COR-L47 (cell line): ENCODE measurements around the gene CARD9.
"Not testable (repeated sequence)": the region's sequence is repeated elsewhere in the genome, so short reads cannot be mapped to it uniquely, and the experiment has no call there.

Experiments used
- DNase-seq: peaks from one replicate; lab custom pipeline; 2025; lab: John Stamatoyannopoulos, UW

The CARD9 gene

DNA sequence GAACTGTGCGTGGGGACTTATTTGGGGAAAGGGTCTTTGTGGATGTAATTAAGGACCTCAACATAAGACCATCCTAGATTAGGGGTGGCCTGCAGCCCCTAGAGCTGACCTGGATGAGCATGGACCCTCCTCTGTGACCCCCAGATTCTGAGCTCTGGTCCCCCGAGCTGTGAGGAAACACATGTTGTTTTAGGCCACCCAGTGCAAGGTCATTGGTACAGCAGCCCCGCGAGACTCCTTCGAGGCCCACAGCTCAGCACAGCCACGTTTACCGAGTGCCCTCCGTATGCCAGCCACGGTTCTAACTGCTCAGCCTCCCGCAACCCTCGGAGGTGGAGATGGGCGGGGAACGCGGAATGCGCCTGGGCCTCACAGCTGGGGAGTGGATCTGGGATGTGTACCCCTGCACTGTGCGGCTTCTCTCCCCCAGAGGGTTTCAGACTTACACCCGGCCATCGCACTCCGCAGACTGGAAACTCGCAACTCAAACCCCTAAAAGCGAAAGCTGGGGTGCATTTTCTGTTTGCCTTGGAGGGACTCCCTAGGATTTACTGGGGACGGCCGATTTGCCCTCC lies 50.6 kb downstream of the CARD9 start:
- DNase-seq, result no peak

DNA sequence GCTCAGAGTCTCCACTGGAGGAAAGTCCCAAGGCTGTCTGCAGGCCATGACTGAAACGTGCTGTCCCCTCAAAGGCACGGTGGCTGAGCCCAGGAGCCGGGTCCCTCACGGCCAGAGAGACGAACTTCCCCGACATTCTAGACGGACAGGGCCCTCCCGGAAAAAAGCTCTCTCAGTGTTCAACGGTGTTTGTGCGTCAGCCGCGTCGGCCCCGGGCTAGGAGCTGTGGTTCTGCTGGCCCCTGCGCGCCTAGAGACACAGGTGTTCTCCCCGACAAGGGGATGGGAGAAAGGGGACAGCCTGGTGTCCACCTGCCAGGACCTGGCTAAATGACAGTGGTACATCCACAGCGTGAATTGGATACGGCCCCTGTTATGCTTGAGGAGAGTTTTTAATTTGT lies 51.9 kb downstream of the CARD9 start:
- no peak for DNase-seq

DNA sequence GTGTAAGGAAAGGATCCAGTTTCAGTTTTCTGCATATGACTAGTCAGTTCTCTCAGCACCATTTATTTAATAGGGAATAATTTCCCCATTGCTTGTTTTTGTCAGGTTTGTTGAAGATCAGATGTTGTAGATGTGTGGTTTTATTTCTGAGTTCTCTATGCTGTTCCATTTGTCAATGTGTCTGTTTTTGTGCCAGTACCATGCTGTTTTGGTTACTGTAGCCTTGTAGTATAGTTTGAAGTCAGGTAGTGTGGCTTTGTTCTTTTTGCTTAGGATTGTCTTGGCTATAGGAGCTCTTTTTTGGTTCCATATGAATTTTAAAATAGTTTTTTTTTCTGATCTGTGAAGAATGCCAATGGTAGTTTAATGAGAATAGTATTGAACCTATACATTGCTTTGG lies 52.5 kb downstream of the CARD9 start:
- DNase-seq, result not testable (repeated sequence)

DNA sequence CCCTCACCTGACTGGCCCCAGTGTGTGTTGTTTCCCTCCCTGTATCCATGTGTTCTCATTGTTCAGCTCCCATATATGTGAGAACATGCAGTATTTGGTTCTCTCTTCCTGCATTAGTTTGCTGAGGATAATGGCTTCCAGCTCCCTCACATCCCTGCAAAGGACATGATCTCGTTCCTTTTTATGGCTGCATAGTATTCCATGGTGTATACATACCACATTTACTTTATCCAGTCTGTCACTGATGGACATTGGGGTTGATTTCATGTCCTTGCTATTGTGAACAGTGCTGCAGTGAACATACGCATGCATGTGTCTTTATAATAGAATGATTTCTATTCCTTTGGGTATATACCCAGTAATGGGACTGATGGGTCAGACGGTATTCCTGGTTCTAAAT lies 53.5 kb downstream of the CARD9 start:
- DNase-seq, result not testable (repeated sequence)

DNA sequence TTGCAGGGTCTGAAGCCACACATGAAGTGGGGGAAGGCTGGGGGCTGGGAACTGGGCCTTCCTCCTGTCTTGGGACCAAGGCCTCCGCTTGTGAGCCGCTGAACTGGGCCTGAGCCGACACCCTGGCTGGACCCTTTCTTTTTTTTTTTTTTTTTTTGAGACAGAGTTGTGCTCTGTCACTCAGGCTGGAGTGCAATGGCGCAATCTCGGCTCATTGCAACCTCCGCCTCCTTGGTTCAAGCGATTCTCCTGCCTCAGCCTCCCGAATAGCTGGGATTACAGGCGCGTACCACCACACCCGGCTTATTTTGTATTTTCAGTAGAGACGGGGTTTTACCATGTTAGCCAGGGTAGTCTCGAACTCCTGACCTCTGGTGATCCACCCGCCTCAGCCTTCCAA lies 54.2 kb downstream of the CARD9 start:
- not testable (repeated sequence) for DNase-seq

DNA sequence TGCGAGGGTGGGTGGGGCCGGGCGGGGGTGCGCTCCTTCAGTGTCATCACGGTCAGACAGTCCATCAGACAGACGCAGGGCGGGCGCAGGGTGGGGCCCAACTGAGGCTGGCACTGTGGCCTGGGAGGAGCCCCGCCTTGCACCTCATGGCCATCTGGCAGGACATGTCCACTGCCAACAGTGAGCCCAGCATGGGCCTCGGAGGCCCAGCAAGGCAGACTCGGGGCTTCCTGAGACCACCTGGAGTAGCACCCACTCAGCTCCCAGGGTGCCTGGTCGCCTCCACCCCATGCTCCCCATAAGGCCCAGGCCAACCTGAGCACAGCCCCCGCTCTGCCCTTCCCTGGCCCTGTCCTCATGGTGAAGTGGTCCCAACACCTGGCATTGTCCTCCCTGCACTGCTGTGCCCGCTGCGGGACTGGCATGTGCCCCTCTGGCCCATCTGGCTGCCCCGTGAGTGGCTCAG lies 54.7 kb downstream of the CARD9 start:
- no peak for DNase-seq

- DNase-seq, result no peak
These were observed 55.2 kb downstream of the CARD9 start for GRCh38 chr9:136318111-136318775.

DNA sequence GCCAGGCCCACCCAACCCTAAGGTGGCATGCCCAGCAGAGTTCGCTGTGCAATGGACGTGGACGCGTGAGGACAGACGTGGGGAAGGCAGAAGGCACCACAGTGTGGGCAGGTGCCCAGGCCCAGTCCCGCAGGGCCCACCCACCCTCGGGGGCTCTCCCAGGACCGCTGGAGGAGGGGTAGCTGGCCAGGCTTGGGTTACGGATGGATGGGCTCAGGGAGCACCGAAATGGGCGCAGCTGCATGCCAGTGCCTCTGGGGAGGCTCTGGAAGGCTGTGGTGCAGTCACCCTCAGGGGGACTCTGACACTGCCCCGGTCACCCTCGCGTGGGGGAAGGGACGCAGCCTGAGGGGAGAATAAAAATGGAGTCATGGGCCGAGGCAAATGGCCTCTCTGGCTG lies 55.8 kb downstream of the CARD9 start:
- no peak for DNase-seq

- DNase-seq, result no peak
These were observed 56.4 kb downstream of the CARD9 start for GRCh38 chr9:136316896-136317676.

DNA sequence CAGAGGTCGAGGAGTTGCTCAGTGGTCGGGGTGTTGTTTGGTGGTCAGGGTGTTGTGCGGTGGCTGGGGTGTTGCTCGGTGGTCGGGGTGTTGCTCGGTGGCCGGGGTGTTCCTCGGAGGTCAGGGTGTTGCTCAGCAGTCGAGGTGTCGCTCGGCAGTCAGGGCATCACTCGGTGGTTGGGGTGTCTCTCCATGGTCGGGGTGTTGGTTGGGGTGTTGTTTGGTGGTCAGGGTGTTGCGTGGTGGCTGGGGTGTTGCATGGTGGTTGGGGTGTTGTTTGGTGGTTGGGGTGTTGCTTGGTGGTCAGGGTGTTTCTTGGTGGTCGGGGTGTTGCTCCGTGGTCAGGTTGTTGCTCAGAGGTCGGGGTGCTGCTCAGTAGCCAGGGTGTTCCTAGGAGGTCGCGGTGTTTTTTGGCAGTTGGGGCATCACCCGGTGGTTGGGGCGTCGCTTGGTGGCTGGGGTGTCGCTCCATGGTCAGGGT lies 57.2 kb downstream of the CARD9 start:
- no peak for DNase-seq

DNA sequence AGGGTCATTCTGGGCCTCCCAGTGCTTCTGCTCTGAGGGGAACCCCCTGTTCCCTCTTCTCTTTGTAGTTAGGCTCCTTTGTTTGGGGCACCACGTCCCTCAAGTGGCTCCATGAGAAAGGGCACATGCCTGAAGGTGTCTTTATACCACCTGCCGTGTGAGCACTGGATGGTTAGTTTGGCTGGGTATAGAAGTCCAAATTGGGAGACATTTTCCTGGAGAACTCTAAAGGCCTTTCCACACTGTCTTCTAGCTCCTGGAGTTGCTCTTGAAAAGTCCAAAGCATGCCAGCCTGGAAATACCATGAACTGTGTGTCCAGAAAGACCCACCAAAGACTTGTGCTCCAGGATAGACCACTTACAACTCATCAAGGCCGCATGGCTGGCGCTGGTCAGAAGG lies 58.5 kb downstream of the CARD9 start:
- DNase-seq, result no peak

- DNase-seq, result no peak
These were observed 59.4 kb downstream of the CARD9 start for GRCh38 chr9:136314056-136314416.
